ENCODE data around the gene TIGIT.
"Not testable (repeated sequence)": the region's sequence is repeated elsewhere in the genome, so short reads cannot be mapped to it uniquely, and the experiment has no call there.

TIGIT gene

GRCh38 chr3:114293838-114294535 lies at the start of gene TIGIT:
Gene TIGIT (plus strand): TSS chr3:114294028. CDS start chr3:114294062, 34 bp downstream.
- no peak for DNase-seq (ENCODE audit: low read depth in 3 of 3)

- DNase-seq (ENCODE audit: low read depth in 3 of 3), result no peak
Observed at GRCh38 chr3:114252954-114253353, 40.9 kb upstream of the TIGIT start.

- DNase-seq (ENCODE audit: low read depth in 3 of 3), result no peak
Observed at GRCh38 chr3:114253505-114253904, 40.3 kb upstream of the TIGIT start.

- DNase-seq (ENCODE audit: low read depth in 3 of 3), result no peak
Observed at GRCh38 chr3:114259566-114259965, 34.3 kb upstream of the TIGIT start.

- no peak for DNase-seq (ENCODE audit: low read depth in 3 of 3)
Observed at GRCh38 chr3:114260152-114260551, 33.7 kb upstream of the TIGIT start.

- no peak for DNase-seq (ENCODE audit: low read depth in 3 of 3)
Observed at GRCh38 chr3:114270019-114270418, 23.8 kb upstream of the TIGIT start.

GRCh38 chr3:114272271-114272670 lies 21.6 kb upstream of the TIGIT start:
- DNase-seq (ENCODE audit: low read depth in 3 of 3), result no peak

- no peak for DNase-seq (ENCODE audit: low read depth in 3 of 3)
Observed at GRCh38 chr3:114274929-114275328, 18.9 kb upstream of the TIGIT start.

- not testable (repeated sequence) for DNase-seq (ENCODE audit: low read depth in 3 of 3)
Observed at GRCh38 chr3:114276856-114277255, 17.0 kb upstream of the TIGIT start.

- no peak for DNase-seq (ENCODE audit: low read depth in 3 of 3)
Observed at GRCh38 chr3:114284644-114285043, 9.2 kb upstream of the TIGIT start.

- no peak for DNase-seq (ENCODE audit: low read depth in 3 of 3)
Observed at GRCh38 chr3:114285648-114286230, 8.1 kb upstream of the TIGIT start.

GRCh38 chr3:114286266-114286665 lies 7.6 kb upstream of the TIGIT start:
- DNase-seq (ENCODE audit: low read depth in 3 of 3), result no peak

GRCh38 chr3:114290911-114291901 lies 2.6 kb upstream of the TIGIT start:
- peak; percentile 81 to 96 (median 89) for DNase-seq (ENCODE audit: low read depth in 3 of 3)

- DNase-seq (ENCODE audit: low read depth in 3 of 3), result no peak
Observed at GRCh38 chr3:114294940-114295480, 1.2 kb downstream of the TIGIT start.

GRCh38 chr3:114295946-114296345 lies 2.1 kb downstream of the TIGIT start:
- DNase-seq (ENCODE audit: low read depth in 3 of 3), result no peak

- DNase-seq (ENCODE audit: low read depth in 3 of 3), result no peak
Observed at GRCh38 chr3:114299421-114299820, 5.6 kb downstream of the TIGIT start.

- DNase-seq (ENCODE audit: low read depth in 3 of 3), result no peak
Observed at GRCh38 chr3:114299941-114300624, 6.3 kb downstream of the TIGIT start.

- no peak for DNase-seq (ENCODE audit: low read depth in 3 of 3)
Observed at GRCh38 chr3:114307222-114307830, 13.5 kb downstream of the TIGIT start.

GRCh38 chr3:114307832-114308231 lies 14.0 kb downstream of the TIGIT start:
- DNase-seq (ENCODE audit: low read depth in 3 of 3), result no peak

- no peak for DNase-seq (ENCODE audit: low read depth in 3 of 3)
Observed at GRCh38 chr3:114308377-114308776, 14.5 kb downstream of the TIGIT start.

GRCh38 chr3:114308830-114309229 lies 15.0 kb downstream of the TIGIT start:
- peak in 1 of 3 donors; percentile 45 for DNase-seq (ENCODE audit: low read depth in 3 of 3)
